Suprapubic skin (tissue), 4 donors: ENCODE data around the gene CYP4F2.

Experiments used
- EP300 ChIP-seq: sonication (generic); formaldehyde crosslinking; IDR thresholded peaks from one replicate; pipeline ENCODE4 v1.6.1; 2017; ENCODE audit warnings: antibody characterized with exemption
- POLR2AphosphoS5 ChIP-seq, 3 donors: sonication (generic); formaldehyde crosslinking; IDR thresholded peaks; one replicate each; pipeline ENCODE4 v1.6.1; 2017; ENCODE audit warnings: antibody characterized with exemption in 3 of 3
- TF ChIP-seq, protein P1 (sequence below), 2 donors: fragments of 200-600 bp in 1 of 2; fragments of 450-650 bp in 1 of 2; sonication (generic) in 1 of 2; IDR thresholded peaks; one replicate each; pipeline ENCODE4 v1.5.1; 2016 to 2019; ENCODE audit warnings: antibody characterized with exemption in 2 of 2, mild to moderate bottlenecking in 1 of 2, moderate library complexity in 1 of 2

DNA sequence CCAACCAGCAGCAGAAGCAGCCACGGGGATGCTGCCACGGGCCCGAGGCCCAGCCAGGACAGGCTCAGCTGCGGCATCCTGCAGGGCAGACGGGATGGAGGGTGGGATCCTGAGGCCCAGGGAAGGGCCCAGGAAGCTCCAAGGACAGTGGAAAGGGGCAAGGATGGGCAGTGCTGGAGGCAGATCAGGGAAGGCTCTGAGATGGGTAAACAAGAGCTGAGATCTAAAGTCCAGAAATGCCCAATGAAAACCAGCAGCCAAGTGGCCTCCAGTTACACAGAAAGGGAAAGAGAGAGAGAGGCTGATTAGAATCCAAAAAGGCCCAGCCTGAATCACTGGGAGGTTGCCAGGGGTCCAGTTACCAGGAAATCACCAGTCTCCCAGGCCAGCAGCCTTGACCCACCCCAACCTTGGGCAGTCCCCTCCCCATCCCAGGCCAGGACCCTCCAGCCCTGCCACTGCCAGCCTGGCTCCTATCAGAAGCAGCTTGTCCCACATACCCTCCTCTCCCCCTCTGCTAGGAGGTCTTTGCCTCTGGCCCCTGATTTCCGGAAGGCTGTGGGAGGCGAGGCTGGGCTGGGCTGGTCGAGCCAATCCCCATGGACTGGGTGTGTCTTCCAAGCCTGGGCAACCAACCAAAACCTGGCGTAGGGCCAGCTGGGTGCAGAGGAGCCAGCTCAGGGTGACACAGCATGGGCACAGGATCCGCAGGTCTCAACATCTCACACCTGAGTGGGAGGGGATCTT lies 36.6 kb upstream of the CYP4F2 start, which contains the start of gene CYP4F11:
- TF ChIP-seq, protein P1, sequence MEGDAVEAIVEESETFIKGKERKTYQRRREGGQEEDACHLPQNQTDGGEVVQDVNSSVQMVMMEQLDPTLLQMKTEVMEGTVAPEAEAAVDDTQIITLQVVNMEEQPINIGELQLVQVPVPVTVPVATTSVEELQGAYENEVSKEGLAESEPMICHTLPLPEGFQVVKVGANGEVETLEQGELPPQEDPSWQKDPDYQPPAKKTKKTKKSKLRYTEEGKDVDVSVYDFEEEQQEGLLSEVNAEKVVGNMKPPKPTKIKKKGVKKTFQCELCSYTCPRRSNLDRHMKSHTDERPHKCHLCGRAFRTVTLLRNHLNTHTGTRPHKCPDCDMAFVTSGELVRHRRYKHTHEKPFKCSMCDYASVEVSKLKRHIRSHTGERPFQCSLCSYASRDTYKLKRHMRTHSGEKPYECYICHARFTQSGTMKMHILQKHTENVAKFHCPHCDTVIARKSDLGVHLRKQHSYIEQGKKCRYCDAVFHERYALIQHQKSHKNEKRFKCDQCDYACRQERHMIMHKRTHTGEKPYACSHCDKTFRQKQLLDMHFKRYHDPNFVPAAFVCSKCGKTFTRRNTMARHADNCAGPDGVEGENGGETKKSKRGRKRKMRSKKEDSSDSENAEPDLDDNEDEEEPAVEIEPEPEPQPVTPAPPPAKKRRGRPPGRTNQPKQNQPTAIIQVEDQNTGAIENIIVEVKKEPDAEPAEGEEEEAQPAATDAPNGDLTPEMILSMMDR (IDR thresholded peaks at IDR 0.05), result no peak
- TF ChIP-seq POLR2AphosphoS5 (IDR thresholded peaks at IDR 0.05), result no peak
- no peak for TF ChIP-seq EP300
